KOPT-K1 (cell line): ENCODE data around the gene POLDIP2.

Experiments
- H3K27ac ChIP-seq: fragments of 200-600 bp; sonication (generic); 2 replicates; pipeline ENCODE4 v1.5.1; 2016; ENCODE audit warnings: antibody characterized with exemption, mild to moderate bottlenecking, low read depth, low read length; ENCODE audit not compliant: poor library complexity, severe bottlenecking
- H3K36me3 ChIP-seq: fragments of 200-600 bp; sonication (generic); 2 replicates; pipeline ENCODE4 v1.5.1; 2017; ENCODE audit warnings: antibody characterized with exemption, mild to moderate bottlenecking, low read length, moderate library complexity; ENCODE audit not compliant: insufficient read depth
- H3K9me3 ChIP-seq: fragments of 200-600 bp; sonication (generic); 2 replicates; pipeline ENCODE4 v1.5.1; 2017; ENCODE audit warnings: antibody characterized with exemption, low read length, mild to moderate bottlenecking; ENCODE audit not compliant: insufficient read depth, poor library complexity, severe bottlenecking

Gene POLDIP2

DNA sequence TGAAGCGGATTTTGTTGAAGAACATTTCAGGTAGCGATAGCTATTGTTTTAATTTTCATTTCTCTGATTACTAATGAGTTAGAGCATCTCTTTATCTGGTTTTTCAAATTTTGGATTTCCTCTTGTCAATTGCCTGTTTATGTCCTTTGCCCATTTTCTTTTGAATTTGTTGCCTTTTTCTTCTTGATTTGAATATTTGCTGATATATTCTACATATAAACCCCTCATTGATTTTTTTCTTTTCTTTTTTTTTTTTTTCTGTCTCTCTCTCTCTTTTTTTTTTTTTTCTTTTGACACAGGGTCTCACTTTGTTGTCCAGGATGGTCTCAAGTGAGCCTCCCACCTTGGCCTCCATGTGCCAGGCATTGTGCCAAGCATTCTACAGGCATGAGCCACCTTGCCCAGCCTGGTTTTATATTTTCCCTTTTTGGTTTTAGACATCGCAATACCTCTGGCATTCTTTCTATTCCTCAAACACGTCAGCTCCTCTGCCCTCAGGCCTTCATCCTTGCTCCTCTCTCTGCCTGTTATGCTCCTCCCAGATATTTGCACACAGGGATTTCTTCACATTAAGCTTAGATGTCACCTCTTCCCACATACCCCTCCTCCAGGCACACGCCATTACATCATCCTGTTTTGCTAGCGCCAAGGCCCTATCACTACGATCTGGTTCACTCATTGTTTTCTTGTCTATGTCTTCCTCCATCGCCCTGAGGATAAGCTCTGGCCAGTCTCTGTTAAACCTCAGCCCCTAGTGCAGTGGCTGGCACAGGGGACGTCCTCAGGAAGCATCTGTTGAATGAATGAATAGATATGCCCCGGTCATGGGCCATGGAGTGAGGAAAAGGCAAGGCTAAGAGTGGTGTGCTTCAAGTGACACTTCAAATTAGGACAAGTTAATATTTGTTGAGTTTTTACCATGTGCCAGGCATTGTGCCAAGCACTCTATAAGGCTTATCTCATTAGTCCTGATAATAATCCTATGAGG lies 22.8 kb upstream of the POLDIP2 start:
- H3K9me3 ChIP-seq = no peaks in the 10 kb centered on the region
- H3K36me3 ChIP-seq = peaks cover 6% of the 10 kb centered on the region; the same call in 1 of the 2 replicates
- no peak overlapping the region for H3K27ac ChIP-seq

DNA sequence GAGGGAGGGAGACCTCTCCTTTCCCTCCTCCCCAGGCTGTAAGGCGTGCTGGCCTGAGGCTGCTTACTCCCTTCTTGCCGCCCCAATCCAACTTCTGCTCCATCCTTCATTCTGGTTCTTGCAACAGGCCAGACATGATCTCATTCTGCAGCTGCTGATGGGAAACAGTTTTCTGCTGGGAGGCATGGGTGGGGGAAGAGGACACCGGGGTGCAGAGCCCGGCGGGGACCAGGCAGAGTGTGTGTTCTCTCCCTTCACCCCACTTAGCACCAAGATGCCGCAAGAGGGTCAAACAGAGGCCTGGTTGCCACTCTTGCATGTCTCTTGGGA lies 15.6 kb upstream of the POLDIP2 start:
- no peaks in the 10 kb centered on the region for H3K36me3 ChIP-seq
- H3K9me3 ChIP-seq = no peaks in the 10 kb centered on the region
- H3K27ac ChIP-seq = peak overlapping the region; percentile 45

DNA sequence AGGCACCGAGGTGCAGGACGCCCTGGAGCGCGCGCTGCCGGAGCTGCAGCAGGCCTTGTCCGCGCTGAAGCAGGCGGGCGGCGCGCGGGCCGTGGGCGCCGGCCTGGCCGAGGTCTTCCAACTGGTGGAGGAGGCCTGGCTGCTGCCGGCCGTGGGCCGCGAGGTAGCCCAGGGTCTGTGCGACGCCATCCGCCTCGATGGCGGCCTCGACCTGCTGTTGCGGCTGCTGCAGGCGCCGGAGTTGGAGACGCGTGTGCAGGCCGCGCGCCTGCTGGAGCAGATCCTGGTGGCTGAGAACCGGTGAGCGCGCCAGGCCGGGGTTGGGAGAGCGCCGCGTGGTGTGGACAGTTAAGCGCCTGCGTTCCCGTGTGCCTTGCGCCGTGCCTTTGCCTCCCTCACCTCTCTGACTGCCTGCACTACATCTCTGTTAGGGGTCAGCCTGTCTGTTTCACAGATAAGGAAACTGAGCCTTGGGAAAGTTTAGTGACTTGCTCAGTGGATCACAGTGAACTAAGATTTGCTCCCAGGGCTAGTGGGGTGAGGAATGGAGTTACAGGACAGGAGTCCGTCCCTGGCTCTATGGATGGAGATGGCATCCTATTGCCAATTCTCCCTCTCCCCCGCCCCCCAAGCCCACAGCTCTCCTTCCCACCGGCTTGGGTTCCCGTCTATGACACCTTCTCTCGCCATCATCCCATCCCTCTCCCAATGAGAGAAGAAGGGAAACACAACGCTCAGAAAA lies 15.0 kb upstream of the POLDIP2 start:
- H3K9me3 ChIP-seq = no peaks in the 10 kb centered on the region

GRCh38 chr17:28371245-28372202 lies 14.2 kb upstream of the POLDIP2 start, which contains the start of gene SARM1:
TSS of gene SARM1 (plus strand) at chr17:28371694. CDS start at chr17:28372033, 339 bp downstream.
- peak within 1 kb of the TSS; percentile 45 for H3K27ac ChIP-seq
- no peaks in the 10 kb centered on the region for H3K9me3 ChIP-seq
- no peaks in the 10 kb centered on the region for H3K36me3 ChIP-seq

More for the DNA sequence above, 15.0 kb upstream of the POLDIP2 start:
- Histone ChIP-seq H3K36me3 (no peaks in the 10 kb centered on the region), H3K27ac (peak overlapping the region; percentile 45)

DNA sequence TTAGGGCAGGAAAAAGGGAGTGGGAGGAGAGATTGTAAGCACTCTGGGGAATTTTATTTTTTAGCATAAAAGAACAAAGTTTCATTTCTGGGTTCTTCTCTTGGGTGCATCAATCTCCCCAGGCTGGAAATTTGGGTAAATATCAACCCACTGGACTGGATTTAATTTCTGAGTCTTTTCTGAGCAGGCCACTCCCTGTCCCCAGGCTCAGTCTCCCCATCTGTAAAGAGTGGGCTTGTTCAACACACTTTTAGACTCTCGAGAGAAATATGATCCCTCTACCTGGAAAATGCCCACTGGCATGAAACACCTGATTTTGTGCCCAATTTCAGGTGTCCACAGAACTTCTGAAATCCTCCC lies 13.4 kb upstream of the POLDIP2 start:
- no peaks in the 10 kb centered on the region for H3K36me3 ChIP-seq
- H3K27ac ChIP-seq = no peak overlapping the region
- no peaks in the 10 kb centered on the region for H3K9me3 ChIP-seq

DNA sequence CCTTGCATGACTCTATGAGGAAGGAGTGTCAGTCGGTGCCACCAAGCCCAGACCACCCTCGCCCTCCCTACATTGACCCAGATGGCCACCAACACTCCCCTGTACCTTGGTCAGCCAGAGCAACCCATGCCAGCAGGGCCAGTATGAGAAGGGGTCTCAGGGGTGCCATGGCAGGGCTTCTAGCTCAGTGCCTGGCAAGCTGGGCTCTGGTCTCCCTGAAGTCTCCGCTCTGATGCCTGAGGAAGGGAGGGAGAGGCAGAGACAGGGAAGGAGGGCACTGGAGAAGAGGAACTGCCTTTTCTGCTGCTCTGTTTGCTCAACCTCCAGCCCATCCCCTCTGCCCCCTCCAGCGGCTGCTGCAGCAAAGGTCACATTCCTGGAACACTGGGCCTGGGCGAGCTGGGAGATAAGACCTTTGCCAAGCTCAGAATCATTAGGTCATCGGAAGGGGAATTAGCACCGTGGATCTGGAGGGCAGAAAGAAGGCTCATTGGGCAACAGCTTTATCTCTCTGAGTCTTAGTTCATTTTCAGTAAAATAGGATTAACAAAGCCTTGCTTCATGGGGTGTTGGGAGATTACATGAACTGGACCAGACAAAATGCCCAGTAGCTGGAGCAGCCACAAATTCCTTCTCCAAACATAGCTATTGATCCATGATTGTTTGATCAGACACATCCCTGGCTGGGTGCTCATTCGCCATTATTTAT lies 12.9 kb upstream of the POLDIP2 start, which contains the start of gene VTN:
VTN (minus strand) TSS at position 273 of the 709 bp plus-strand sequence; CDS start at position 169, 104 bp downstream.
- no peaks in the 10 kb centered on the region for H3K9me3 ChIP-seq
- no peak within 1 kb of the TSS for H3K27ac ChIP-seq
- no peaks in the 10 kb centered on the region for H3K36me3 ChIP-seq

GRCh38 chr17:28369684-28370034 lies 12.3 kb upstream of the POLDIP2 start:
- no peaks in the 10 kb centered on the region for H3K36me3 ChIP-seq
- H3K27ac ChIP-seq = no peak overlapping the region
- no peaks in the 10 kb centered on the region for H3K9me3 ChIP-seq

GRCh38 chr17:28368915-28369683 lies 11.8 kb upstream of the POLDIP2 start:
- no peaks in the 10 kb centered on the region for H3K9me3 ChIP-seq
- no peak overlapping the region for H3K27ac ChIP-seq
- peaks cover 5% of the 10 kb centered on the region; the same call in 1 of the 2 replicates for H3K36me3 ChIP-seq

DNA sequence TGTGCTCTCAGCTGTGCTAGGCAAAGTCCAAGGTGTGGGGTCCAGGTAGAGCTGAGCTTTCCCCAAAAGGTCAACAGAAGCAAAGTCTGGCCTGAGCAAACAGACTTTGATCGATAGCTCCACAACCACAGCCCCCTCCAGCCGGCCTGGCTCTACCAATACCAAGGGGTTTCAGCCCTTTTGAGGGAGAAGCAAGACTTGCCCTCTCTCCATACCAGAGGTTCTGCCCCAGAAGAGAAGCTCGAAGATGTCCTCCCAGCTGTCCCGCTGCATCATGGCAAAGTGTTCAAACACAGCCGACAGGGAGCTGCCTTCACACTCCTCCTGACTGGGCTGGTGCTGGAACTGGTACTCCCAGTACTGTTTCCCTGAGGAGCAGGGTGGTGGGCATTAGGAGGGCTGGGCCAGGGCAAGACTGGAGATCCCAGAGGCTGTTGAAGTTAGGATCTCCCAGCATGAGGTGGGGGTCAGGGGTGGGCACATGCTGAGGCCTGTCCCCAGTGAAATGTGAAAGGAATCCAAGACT lies 11.0 kb upstream of the POLDIP2 start:
- H3K9me3 ChIP-seq = no peaks in the 10 kb centered on the region
- H3K36me3 ChIP-seq = peaks cover 12% of the 10 kb centered on the region; the same call in 1 of the 2 replicates
- H3K27ac ChIP-seq = no peak overlapping the region

DNA sequence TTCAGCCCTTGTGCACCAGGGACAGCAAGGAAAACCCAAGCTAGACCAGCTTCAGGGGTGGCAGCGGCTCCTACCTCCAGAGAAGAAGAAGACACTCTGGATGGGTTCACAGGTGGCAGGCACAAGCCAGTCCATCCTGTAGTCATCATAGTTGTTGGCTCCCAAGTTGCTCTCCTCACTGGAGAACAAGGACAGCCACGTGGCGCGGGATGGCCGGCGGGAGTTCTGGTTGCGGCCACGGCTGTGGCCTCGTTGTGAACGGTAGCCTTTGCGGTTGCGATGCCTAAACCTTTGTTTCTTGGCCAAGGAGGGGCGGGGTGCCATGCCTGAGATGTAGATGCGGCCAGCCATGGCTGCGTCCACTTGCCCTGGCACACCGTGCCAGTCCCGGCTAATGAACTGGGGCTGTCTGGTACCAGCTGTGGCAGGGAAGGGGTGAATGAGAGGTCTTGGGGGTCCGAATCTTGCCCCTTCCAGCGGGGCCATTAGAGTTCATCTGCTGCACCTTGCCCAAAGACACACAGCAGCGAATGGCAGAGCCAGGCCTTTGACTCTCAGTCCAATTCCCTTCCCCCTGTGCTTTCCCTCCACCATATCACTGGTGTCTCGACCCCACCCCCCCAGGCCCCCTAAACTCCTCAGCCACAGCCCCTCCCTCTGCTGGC lies 10.4 kb upstream of the POLDIP2 start:
- H3K36me3 ChIP-seq = peaks cover 18% of the 10 kb centered on the region; the same call in 1 of the 2 replicates
- H3K27ac ChIP-seq = no peak overlapping the region
- H3K9me3 ChIP-seq = no peaks in the 10 kb centered on the region

DNA sequence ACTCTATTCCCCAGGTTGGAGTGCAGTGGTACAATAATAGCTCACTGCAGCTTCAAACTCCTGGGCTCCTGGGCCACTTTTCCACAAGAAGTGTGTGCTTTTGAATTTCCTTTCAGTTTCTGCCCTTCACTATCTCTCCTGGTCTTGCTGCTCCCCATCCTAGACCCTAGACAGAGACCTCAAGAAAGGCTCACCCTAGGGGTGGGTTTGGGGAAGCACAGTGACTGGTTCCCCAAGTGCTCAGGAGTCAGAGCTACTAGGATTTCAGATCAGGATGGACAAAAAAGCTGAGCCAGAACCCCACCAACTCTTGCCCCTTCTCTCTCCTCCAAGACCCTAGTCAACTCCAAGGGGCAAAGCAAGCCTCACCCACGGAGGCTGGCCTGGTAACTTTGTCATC lies 9.3 kb upstream of the POLDIP2 start:
- Histone ChIP-seq H3K27ac (no peak overlapping the region), H3K9me3 (no peaks in the 10 kb centered on the region), H3K36me3 (peaks cover 30% of the 10 kb centered on the region)

DNA sequence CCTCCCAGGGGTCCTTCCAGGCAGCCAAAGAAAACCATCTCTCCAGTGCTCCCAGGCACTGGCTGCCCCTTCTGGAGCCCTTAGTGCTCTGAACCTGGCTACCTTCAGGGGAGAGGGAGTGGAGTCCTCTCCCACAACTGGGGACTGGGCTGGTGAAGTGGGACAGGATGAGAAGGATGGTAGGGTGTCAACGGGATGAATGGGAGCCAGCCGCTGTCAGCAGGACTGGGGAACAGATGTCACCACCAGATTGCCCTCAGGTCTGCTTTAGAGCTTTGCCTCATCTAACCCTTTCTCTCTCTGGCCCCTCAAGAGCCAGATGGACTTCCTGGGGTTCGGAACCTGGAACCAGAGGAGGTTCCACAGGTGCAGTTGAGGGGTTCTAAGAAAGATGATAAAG lies 8.2 kb upstream of the POLDIP2 start:
- H3K27ac ChIP-seq = no peak overlapping the region
- H3K36me3 ChIP-seq = peaks cover 41% of the 10 kb centered on the region
- no peaks in the 10 kb centered on the region for H3K9me3 ChIP-seq
